Spleen (tissue), 11 donors: ENCODE measurements around the gene SUSD3. TPM values are rescaled to one million over a fixed set of nuclear protein-coding genes. Genes with fewer than 3 reads are reported as not detected.

ENCODE experiments used
- DNase-seq: peaks from one replicate; pipeline ENCODE4 v3.0.0-alpha.2; 2020
- H3K27ac ChIP-seq, 8 donors: fragments of 200-600 bp; sonication (generic) in 7 of 8; 1 replicate in 4 of 8; 2 replicates in 4 of 8; pipeline versions ENCODE4 v1.5.0 to v1.8.0; 2016 to 2021; ENCODE audit warnings: inconsistent platforms in 4 of 8, mild to moderate bottlenecking in 4 of 8, moderate library complexity in 1 of 8
- H3K27me3 ChIP-seq, 7 donors: fragments of 200-600 bp; sonication (generic) in 6 of 7; replicated peaks in 1 of 7; 1 replicate in 4 of 7; 2 replicates in 3 of 7; pipeline versions ENCODE4 v1.5.0 to v1.8.0; 2016 to 2021; ENCODE audit warnings: inconsistent platforms in 3 of 7, mild to moderate bottlenecking in 1 of 7
- H3K36me3 ChIP-seq, 6 donors: fragments of 200-600 bp; sonication (generic) in 5 of 6; 1 replicate in 4 of 6; 2 replicates in 2 of 6; pipeline versions ENCODE4 v1.5.0 to v1.8.0; 2016 to 2021; ENCODE audit warnings: inconsistent platforms in 2 of 6
- H3K4me1 ChIP-seq, 6 donors: fragments of 200-600 bp; sonication (generic) in 5 of 6; 1 replicate in 3 of 6; 2 replicates in 3 of 6; pipeline versions ENCODE4 v1.5.0 to v1.8.0; 2016 to 2021; ENCODE audit warnings: inconsistent platforms in 3 of 6
- H3K4me3 ChIP-seq, 8 donors: fragments of 200-600 bp; sonication (generic) in 7 of 8; 1 replicate in 4 of 8; 2 replicates in 4 of 8; pipeline versions ENCODE4 v1.5.0 to v1.8.0; 2016 to 2021; ENCODE audit warnings: inconsistent platforms in 4 of 8, mild to moderate bottlenecking in 4 of 8, moderate library complexity in 2 of 8
- H3K9me3 ChIP-seq, 8 donors: fragments of 200-600 bp; sonication (generic) in 7 of 8; 1 replicate in 4 of 8; 2 replicates in 4 of 8; pipeline versions ENCODE4 v1.5.0 to v1.8.0; 2016 to 2021; ENCODE audit warnings: inconsistent platforms in 4 of 8
- POLR2A ChIP-seq, 3 donors: fragments of 450-650 bp; IDR thresholded peaks; one replicate each; pipeline ENCODE4 v1.5.1; 2017; ENCODE audit warnings: antibody characterized with exemption in 3 of 3, mild to moderate bottlenecking in 1 of 3
- POLR2AphosphoS5 ChIP-seq, 3 donors: sonication (generic); formaldehyde crosslinking; IDR thresholded peaks; one replicate each; pipeline ENCODE4 v1.5.1; 2017; ENCODE audit warnings: antibody characterized with exemption in 3 of 3
- WGBS, 5 donors: extraction: QIAGEN DNeasy Blood & Tissue Kit in 3 of 5; methylation state at CpG; one replicate each; pipeline versions ENCODE4 v1.1.5 to v1.1.7; 2013 to 2018; 5-methylcytosine and 5-hydroxymethylcytosine counted together
- intact Hi-C: fragments of 100-400 bp; cut with DNase I; formaldehyde crosslinking; loops from one replicate; pipeline ENCODE4 v1.15.0; 2023; ENCODE audit warnings: low total_unique reads
- polyA plus RNA-seq, 3 donors: library from polyadenylated mRNA; stranded (reverse); fragments of 200-250 nt; gene quantifications; one replicate each; pipeline ENCODE4 v1.2.1, GENCODE V29; 2013
- total RNA-seq, 7 donors: library from RNA; depleted of rRNA in 3 of 7; stranded (reverse); fragments of >200 nt in 3 of 7; fragmentation: NEBNext Ultra II Directional in 4 of 7; extraction: Animal tissue kit (Norgen Biotek cat#: 25700) in 4 of 7; gene quantifications; one replicate each; pipeline versions ENCODE4 v1.1.0 to v1.2.1, GENCODE V29; 2016 to 2021
- TF ChIP-seq, protein P1 (sequence below), 11 experiments: fragments of 200-600 bp in 7 of 11; fragments of 450-650 bp in 4 of 11; sonication (generic) in 4 of 11; IDR thresholded peaks in 8 of 11; conservative IDR thresholded peaks in 3 of 11; 1 replicate in 7 of 11; 2 replicates in 4 of 11; pipeline versions ENCODE4 v1.4.0 to v1.8.0; 2016 to 2021; ENCODE audit warnings: antibody characterized with exemption in 11 of 11, inconsistent platforms in 4 of 11, mild to moderate bottlenecking in 1 of 11
- donor health status: healthy with polysubstance abuse.
- donor health status: DM: no; HTN: no; CAD: no; lungs with moderate emphysema.
- donor health status: DM: no; HTN: no; CAD: no.
- donor health status: Bipolar disorder and iron deficiency.
- donor health status: healthy.
- donor health status: DM: no; HTN: no; CAD: no.
- donor health status: DM: yes; HTN: yes; CAD: no.

The SUSD3 gene
- total and polyA plus RNA-seq, 10 donors = 27.6 to 68.8 (median 48.3) TPM

DNA sequence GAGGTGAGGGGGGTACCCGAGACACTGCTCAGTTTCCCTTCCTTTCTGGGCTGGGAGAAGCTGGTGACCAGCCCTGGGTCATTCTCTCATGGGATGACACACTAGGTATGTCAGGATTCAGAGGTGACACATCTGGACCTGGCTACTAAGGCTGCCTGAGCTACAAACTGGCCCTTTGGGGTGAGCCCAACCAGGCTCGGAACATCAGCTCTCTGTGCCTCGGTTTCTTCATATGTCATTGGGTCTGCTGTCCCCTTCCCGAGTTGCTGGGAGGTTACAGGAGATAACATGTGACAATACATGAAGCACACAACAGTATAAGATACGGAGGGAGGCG lies 49.3 kb downstream of the SUSD3 start:
- no peak overlapping the region for H3K27ac ChIP-seq
- peaks cover 14 to 74% (median 46%) of the 10 kb centered on the region in 6 donors for H3K4me1 ChIP-seq
- 85 to 93% (median 89%) methylated on average over 6 of the region's 6 CpGs for WGBS, 5 donors
- H3K36me3 ChIP-seq = peaks cover 0 to 57% (median 19%) of the 10 kb centered on the region in 6 donors
- H3K27me3 ChIP-seq = no peaks in the 10 kb centered on the region
- H3K4me3 ChIP-seq = no peak overlapping the region
- no peak for DNase-seq
- intact Hi-C loops = loop anchor here (5.0 kb wide), 1 partner anchor 195 kb away; no protein-coding TSS in a partner anchor
- peaks cover 0 to 14% (median 10%) of the 10 kb centered on the region in 8 donors for H3K9me3 ChIP-seq
- TF ChIP-seq POLR2AphosphoS5 (IDR thresholded peaks at IDR 0.05) (no peak), POLR2A (IDR thresholded peaks at IDR 0.05) (no peak)
- TF ChIP-seq, protein P1, sequence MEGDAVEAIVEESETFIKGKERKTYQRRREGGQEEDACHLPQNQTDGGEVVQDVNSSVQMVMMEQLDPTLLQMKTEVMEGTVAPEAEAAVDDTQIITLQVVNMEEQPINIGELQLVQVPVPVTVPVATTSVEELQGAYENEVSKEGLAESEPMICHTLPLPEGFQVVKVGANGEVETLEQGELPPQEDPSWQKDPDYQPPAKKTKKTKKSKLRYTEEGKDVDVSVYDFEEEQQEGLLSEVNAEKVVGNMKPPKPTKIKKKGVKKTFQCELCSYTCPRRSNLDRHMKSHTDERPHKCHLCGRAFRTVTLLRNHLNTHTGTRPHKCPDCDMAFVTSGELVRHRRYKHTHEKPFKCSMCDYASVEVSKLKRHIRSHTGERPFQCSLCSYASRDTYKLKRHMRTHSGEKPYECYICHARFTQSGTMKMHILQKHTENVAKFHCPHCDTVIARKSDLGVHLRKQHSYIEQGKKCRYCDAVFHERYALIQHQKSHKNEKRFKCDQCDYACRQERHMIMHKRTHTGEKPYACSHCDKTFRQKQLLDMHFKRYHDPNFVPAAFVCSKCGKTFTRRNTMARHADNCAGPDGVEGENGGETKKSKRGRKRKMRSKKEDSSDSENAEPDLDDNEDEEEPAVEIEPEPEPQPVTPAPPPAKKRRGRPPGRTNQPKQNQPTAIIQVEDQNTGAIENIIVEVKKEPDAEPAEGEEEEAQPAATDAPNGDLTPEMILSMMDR (IDR thresholded peaks at IDR 0.05 in 8 of 11, conservative IDR thresholded peaks at IDR 0.05 in 3 of 11) = no peak

- intact Hi-C loops = loop anchor here (5.0 kb wide), 1 partner anchor 194 kb away; no protein-coding TSS in a partner anchor
- H3K27me3 ChIP-seq = no peaks in the 10 kb centered on the region
- H3K27ac ChIP-seq = peak overlapping the region in 4 of 8 donors; percentile 42 to 96 (median 82)
- peaks cover 0 to 64% (median 20%) of the 10 kb centered on the region in 6 donors for H3K36me3 ChIP-seq
- H3K9me3 ChIP-seq = peaks cover 0 to 13% (median 10%) of the 10 kb centered on the region in 8 donors
- no peak overlapping the region for H3K4me3 ChIP-seq
- TF ChIP-seq POLR2A (IDR thresholded peaks at IDR 0.05) = no peak
- TF ChIP-seq POLR2AphosphoS5 (IDR thresholded peaks at IDR 0.05) = peak in 1 of 3 donors; percentile 32
- peak; percentile 80 for DNase-seq
- 73 to 83% (median 78%) methylated on average over 10 to 15 of the region's 15 CpGs for WGBS, 5 donors
- H3K4me1 ChIP-seq = peaks cover 15 to 79% (median 48%) of the 10 kb centered on the region in 6 donors
Observed at GRCh38 chr9:93108291-93109041, 50.0 kb downstream of the SUSD3 start.

GRCh38 chr9:93110311-93110855 lies 51.9 kb downstream of the SUSD3 start:
- peak overlapping the region in 6 of 8 donors; percentile 52 to 96 (median 86) for H3K27ac ChIP-seq
- H3K9me3 ChIP-seq = no peaks in the 10 kb centered on the region
- no peaks in the 10 kb centered on the region for H3K27me3 ChIP-seq
- peak overlapping the region in 1 of 8 donors; percentile 60 for H3K4me3 ChIP-seq
- WGBS, 5 donors = 70 to 93% (median 88%) methylated on average over 5 to 14 of the region's 14 CpGs
- H3K36me3 ChIP-seq = peaks cover 0 to 78% (median 20%) of the 10 kb centered on the region in 6 donors
- H3K4me1 ChIP-seq = peaks cover 15 to 97% (median 60%) of the 10 kb centered on the region in 6 donors
- DNase-seq = peak; percentile 85
- intact Hi-C loops = no loop called here
- TF ChIP-seq, protein P1 (IDR thresholded peaks at IDR 0.05 in 8 of 11, conservative IDR thresholded peaks at IDR 0.05 in 3 of 11) = no peak
- TF ChIP-seq POLR2A (IDR thresholded peaks at IDR 0.05) (no peak), POLR2AphosphoS5 (IDR thresholded peaks at IDR 0.05) (no peak)

GRCh38 chr9:93111001-93111370 lies 52.5 kb downstream of the SUSD3 start:
- WGBS, 5 donors = 79 to 89% (median 86%) methylated on average over 9 to 11 of the region's 11 CpGs
- Histone ChIP-seq H3K9me3 (no peaks in the 10 kb centered on the region), H3K4me3 (peak overlapping the region in 1 of 8 donors; percentile 60), H3K27me3 (no peaks in the 10 kb centered on the region), H3K27ac (peak overlapping the region in 7 of 8 donors; percentile 70 to 96 (median 88)), H3K4me1 (peaks cover 15 to 98% (median 61%) of the 10 kb centered on the region in 6 donors), H3K36me3 (peaks cover 0 to 78% (median 20%) of the 10 kb centered on the region in 6 donors)
- TF ChIP-seq, protein P1 (IDR thresholded peaks at IDR 0.05 in 8 of 11, conservative IDR thresholded peaks at IDR 0.05 in 3 of 11) = no peak
- TF ChIP-seq POLR2AphosphoS5 (IDR thresholded peaks at IDR 0.05) = no peak
- intact Hi-C loops = no loop called here
- no peak for DNase-seq
